SU-DHL-6 (cell line): ENCODE data around the gene TMEM169.

Experiments used
- EZH2phosphoT487 ChIP-seq: fragments of 200-600 bp; sonication (generic), shearing (Covaris generic); conservative IDR thresholded peaks from 2 replicates; pipeline ENCODE4 v1.6.1; 2018; ENCODE audit warnings: mild to moderate bottlenecking, antibody characterized with exemption, low read length, moderate library complexity, mixed read lengths
- TF ChIP-seq, protein P1 (sequence below): fragments of 200-600 bp; sonication (generic); IDR thresholded peaks from one replicate; pipeline ENCODE4 v1.5.1; 2017; ENCODE audit warnings: antibody characterized with exemption, mild to moderate bottlenecking, low read length, moderate library complexity; ENCODE audit not compliant: insufficient read depth, poor library complexity, severe bottlenecking

DNA sequence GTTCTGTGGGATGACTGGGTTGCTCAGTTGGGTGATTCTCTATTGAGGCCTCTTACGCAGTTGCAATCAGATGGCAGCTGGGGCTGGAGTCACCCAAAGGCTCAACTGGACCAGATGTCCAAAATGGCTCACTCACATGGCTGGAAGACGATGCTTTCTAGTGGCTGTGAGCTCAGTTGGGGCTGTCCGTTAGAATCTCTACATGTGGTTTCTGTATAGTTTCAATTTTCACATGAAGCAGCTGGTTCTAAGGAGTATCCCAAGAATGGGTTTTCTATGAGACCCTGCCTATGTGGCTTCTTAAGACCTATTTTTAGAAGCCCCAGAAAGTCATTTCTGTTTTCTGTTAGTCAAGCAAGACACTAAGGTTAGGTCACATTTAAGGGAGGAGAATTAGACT, 31.9 kb downstream of the TMEM169 start:
- TF ChIP-seq, protein P1, sequence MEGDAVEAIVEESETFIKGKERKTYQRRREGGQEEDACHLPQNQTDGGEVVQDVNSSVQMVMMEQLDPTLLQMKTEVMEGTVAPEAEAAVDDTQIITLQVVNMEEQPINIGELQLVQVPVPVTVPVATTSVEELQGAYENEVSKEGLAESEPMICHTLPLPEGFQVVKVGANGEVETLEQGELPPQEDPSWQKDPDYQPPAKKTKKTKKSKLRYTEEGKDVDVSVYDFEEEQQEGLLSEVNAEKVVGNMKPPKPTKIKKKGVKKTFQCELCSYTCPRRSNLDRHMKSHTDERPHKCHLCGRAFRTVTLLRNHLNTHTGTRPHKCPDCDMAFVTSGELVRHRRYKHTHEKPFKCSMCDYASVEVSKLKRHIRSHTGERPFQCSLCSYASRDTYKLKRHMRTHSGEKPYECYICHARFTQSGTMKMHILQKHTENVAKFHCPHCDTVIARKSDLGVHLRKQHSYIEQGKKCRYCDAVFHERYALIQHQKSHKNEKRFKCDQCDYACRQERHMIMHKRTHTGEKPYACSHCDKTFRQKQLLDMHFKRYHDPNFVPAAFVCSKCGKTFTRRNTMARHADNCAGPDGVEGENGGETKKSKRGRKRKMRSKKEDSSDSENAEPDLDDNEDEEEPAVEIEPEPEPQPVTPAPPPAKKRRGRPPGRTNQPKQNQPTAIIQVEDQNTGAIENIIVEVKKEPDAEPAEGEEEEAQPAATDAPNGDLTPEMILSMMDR, result no peak
- no peak for TF ChIP-seq EZH2phosphoT487
